Activated B cell treated with CpG ODN at 0.5 μM for 24 hours (primary cell): ENCODE data around the gene TMED6. TPM values are rescaled to one million over a fixed set of nuclear protein-coding genes. Genes with fewer than 3 reads are reported as not detected.

Experiments used
- ATAC-seq: fragments of 200-7000 bp; cut with Tn5 transposase; one replicate; pipeline ENCODE4 v1.10.0; 2021; ENCODE audit warnings: low read depth, mild to moderate bottlenecking, moderate library complexity
- CTCF ChIA-PET: fragments of 350-600 bp; sonication (Branson Sonifier 250); formaldehyde crosslinking; loops from one replicate; lab custom pipeline; 2021; ENCODE audit warnings: antibody characterized with exemption; lab: Charles Lee
- POLR2A ChIA-PET: fragments of 350-600 bp; sonication (Branson Sonifier 250); formaldehyde crosslinking; loops from one replicate; lab custom pipeline; 2021; ENCODE audit warnings: antibody characterized with exemption; lab: Charles Lee
- DNase-seq: peaks from one replicate; pipeline ENCODE4 v3.0.0; 2022
- H3K27ac Mint-ChIP-seq: one replicate; pipeline ENCODE4 v1.8.0; 2020; ENCODE audit warnings: mixed read lengths
- H3K27me3 Mint-ChIP-seq: one replicate; pipeline ENCODE4 v1.8.0; 2021; ENCODE audit warnings: mixed read lengths
- H3K36me3 Mint-ChIP-seq: one replicate; pipeline ENCODE4 v1.8.0; 2021; ENCODE audit warnings: low read depth, mixed read lengths
- H3K4me1 Mint-ChIP-seq: one replicate; pipeline ENCODE4 v1.8.0; 2021; ENCODE audit warnings: mixed read lengths
- H3K4me3 Mint-ChIP-seq: one replicate; pipeline ENCODE4 v1.8.0; 2020; ENCODE audit warnings: mild to moderate bottlenecking, mixed read lengths
- H3K9me3 Mint-ChIP-seq: one replicate; pipeline ENCODE4 v1.8.0; 2020; ENCODE audit warnings: mixed read lengths
- intact Hi-C: fragments of 100-400 bp; cut with micrococcal nuclease; formaldehyde crosslinking; loops from one replicate; pipeline ENCODE4 v1.15.1; 2024
- total RNA-seq: library from RNA; stranded (reverse); gene quantifications from 2 replicates; pipeline ENCODE4 v1.2.3, GENCODE V29; 2022
- TF ChIP-seq, protein P1 (sequence below): fragments of 200-600 bp; IDR thresholded peaks from one replicate; pipeline ENCODE4 v1.8.0; 2022; ENCODE audit warnings: antibody characterized with exemption, mild to moderate bottlenecking

The TMED6 gene
- total RNA-seq, 1 donor from 2014 or later: 2.0 TPM

DNA sequence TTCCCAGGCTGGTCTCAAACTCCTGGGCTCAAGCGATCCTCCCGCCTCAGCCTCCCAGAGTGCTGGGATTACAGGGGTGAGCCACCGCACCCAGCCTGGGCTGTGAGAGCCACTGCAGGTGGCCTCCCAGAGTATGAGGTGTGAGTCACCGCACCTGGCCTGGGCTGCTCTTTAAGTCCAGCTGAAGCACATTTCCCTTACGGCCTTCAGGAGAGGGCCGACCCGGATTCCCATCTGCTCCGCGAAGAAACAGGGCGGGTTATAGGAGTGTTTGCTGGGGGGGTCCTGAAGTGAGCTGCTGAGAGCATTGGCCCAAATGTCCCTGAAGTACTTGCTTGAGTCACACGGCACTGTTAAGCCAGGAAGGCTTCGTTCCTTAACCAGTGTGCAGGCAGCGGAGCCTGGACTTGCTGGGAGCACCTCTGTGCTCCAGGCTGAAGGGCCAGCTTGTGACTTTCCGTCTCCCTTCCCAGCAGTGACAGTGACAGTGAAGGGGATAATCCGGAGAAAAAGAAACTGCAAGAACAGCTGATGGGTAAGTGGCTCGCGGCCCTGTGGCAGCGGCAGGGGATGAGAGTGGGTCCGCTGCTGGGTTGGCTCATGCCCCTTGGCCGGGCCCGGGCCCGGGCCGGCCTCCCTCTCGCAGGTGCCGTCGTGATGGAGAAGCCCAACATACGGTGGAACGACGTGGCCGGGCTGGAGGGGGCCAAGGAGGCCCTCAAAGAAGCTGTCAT lies 33.2 kb downstream of the TMED6 start:
- Mint-ChIP-seq H3K4me1 (peaks cover 10% of the 10 kb centered on the region), H3K36me3 (peaks cover 81% of the 10 kb centered on the region), H3K9me3 (no peaks in the 10 kb centered on the region), H3K27ac (no peak overlapping the region), H3K4me3 (no peak overlapping the region), H3K27me3 (no peaks in the 10 kb centered on the region)
- intact Hi-C loops: loop anchor here (10.0 kb wide), 1 partner anchor 1206 kb away; the partner anchor contains the start of genes COG4 and SF3B3
- DNase-seq (no peak), ATAC-seq (no peak)
- CTCF ChIA-PET: no interaction called here
- TF ChIP-seq, protein P1, sequence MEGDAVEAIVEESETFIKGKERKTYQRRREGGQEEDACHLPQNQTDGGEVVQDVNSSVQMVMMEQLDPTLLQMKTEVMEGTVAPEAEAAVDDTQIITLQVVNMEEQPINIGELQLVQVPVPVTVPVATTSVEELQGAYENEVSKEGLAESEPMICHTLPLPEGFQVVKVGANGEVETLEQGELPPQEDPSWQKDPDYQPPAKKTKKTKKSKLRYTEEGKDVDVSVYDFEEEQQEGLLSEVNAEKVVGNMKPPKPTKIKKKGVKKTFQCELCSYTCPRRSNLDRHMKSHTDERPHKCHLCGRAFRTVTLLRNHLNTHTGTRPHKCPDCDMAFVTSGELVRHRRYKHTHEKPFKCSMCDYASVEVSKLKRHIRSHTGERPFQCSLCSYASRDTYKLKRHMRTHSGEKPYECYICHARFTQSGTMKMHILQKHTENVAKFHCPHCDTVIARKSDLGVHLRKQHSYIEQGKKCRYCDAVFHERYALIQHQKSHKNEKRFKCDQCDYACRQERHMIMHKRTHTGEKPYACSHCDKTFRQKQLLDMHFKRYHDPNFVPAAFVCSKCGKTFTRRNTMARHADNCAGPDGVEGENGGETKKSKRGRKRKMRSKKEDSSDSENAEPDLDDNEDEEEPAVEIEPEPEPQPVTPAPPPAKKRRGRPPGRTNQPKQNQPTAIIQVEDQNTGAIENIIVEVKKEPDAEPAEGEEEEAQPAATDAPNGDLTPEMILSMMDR: no peak
- POLR2A ChIA-PET: no interaction called here

DNA sequence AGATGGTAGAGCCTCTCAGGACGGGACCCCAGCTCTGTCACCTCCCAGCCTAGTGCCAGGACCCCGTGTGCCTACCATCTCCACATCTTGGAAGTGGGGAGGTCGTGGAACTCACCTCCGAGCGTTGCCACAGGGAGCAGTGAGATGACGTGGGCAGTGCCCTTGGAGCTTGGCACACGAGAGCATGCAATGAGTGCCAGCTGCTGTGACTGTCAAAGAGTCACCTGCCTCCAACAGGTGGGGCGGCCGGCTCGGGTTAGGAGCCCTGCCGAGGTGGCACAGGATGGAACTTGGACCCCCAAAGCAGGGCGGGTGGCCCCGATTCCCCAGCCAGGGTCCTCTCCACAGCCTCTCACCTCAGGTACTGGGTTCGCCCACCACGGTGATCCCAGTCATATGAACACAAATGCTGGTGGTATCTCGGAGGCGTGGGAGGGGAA lies 35.0 kb downstream of the TMED6 start:
- Mint-ChIP-seq H3K9me3 (no peaks in the 10 kb centered on the region), H3K27ac (no peak overlapping the region), H3K4me3 (no peak overlapping the region), H3K36me3 (peaks cover 74% of the 10 kb centered on the region), H3K4me1 (peaks cover 20% of the 10 kb centered on the region), H3K27me3 (no peaks in the 10 kb centered on the region)
- no peak for ATAC-seq
- DNase-seq: no peak
- TF ChIP-seq, protein P1: no peak
- ChIA-PET CTCF (no interaction called here), POLR2A (no interaction called here)
- intact Hi-C loops: loop anchor here (10.0 kb wide), 1 partner anchor 1208 kb away; the partner anchor contains the start of genes COG4 and SF3B3

DNA sequence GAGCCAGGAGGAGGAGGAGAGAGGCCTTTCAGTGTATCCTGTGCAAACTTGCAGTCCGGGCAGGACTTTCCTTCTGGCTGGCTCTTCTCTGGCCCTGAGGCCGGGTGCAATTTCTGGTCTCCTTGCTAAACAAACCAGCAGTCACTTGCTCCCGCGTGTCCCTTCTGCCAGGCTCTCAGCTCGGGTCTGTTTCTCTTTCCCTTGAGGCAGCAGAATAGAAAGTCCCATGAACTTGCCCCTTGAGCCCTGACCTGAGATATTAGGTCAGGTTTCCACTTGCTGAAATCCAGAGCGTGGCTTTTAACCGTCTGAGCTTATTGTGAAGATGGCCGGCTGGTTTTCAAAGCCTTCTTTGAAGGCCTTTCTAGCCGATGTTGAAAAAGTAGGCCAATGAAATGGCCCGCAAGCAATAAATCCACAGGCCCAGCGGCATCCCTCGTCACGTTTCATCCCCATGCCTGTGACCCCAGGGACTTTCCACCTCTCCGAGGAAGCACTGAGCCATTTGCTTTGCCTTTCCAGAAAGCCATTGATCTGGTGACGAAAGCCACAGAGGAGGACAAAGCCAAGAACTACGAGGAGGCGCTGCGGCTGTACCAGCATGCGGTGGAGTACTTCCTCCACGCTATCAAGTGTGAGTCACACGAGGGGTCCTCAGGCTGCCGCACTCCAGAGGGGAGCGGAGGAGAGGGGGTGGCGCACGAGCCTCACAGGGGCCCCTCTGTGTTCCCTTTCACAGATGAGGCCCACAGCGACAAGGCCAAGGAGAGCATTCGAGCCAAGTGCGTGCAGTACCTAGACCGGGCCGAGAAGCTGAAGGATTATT lies 35.9 kb downstream of the TMED6 start:
- no peaks in the 10 kb centered on the region for H3K9me3 Mint-ChIP-seq
- DNase-seq: no peak
- ChIA-PET POLR2A (no interaction called here), CTCF (no interaction called here)
- peaks cover 22% of the 10 kb centered on the region for H3K4me1 Mint-ChIP-seq
- intact Hi-C loops: loop anchor here (10.0 kb wide), 1 partner anchor 1209 kb away; the partner anchor contains the start of genes COG4 and SF3B3
- H3K27me3 Mint-ChIP-seq: no peaks in the 10 kb centered on the region
- no peak overlapping the region for H3K27ac Mint-ChIP-seq
- TF ChIP-seq, protein P1: no peak
- H3K36me3 Mint-ChIP-seq: peaks cover 64% of the 10 kb centered on the region
- no peak for ATAC-seq
- no peak overlapping the region for H3K4me3 Mint-ChIP-seq

DNA sequence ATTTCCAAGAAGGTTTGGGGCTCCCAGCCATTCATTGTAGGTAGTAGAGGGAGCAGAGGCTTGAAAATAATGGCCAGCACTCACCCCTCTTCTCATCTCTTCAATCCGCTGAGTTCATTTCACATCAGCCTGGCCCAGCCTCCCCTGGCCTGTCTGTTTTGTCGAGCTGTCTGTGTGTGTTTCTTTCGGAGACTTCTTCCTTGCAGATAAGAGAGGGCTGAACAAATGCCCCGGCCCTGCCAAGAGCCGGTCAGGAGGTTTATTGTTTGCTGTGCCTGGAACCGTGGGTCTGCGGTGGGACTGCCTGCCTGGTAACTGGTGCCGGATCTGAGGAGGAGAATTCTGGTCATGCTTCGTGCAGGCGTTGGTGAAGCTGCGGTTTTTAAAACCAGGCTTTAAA lies 37.1 kb downstream of the TMED6 start:
- intact Hi-C loops: loop anchor here (10.0 kb wide), 1 partner anchor 1210 kb away; the partner anchor contains the start of genes COG4 and SF3B3
- TF ChIP-seq, protein P1: no peak
- CTCF ChIA-PET: no interaction called here
- Mint-ChIP-seq H3K4me1 (peaks cover 27% of the 10 kb centered on the region), H3K36me3 (peaks cover 58% of the 10 kb centered on the region), H3K27me3 (no peaks in the 10 kb centered on the region), H3K27ac (no peak overlapping the region), H3K9me3 (no peaks in the 10 kb centered on the region), H3K4me3 (no peak overlapping the region)
- DNase-seq: no peak
- POLR2A ChIA-PET: interaction anchor here (0.6 to 1.4 kb wide), 2 partner anchors 13 to 46 kb away, joined by 4 to 6 read pairs; no protein-coding TSS in a partner anchor
- no peak for ATAC-seq
